Adrenal gland (tissue), 5 donors: ENCODE measurements around the gene MRPS22.

Experiments
- CTCF ChIP-seq, 6 experiments: fragments of 450-650 bp in 4 of 6; fragments of 200-600 bp in 2 of 6; sonication (generic) in 1 of 6; IDR thresholded peaks; 1 replicate in 5 of 6; 2 replicates in 1 of 6; pipeline versions ENCODE4 v1.5.1 to v1.8.0; 2016 to 2021; ENCODE audit warnings: antibody characterized with exemption in 6 of 6, mild to moderate bottlenecking in 2 of 6, moderate library complexity in 1 of 6
- POLR2A ChIP-seq, 2 donors: fragments of 450-650 bp; IDR thresholded peaks; one replicate each; pipeline ENCODE4 v1.6.1; 2017; ENCODE audit warnings: antibody characterized with exemption in 2 of 2, mild to moderate bottlenecking in 2 of 2, moderate library complexity in 1 of 2
- donor health status: DM: no; HTN: no; CAD: no.

- TF ChIP-seq CTCF (IDR thresholded peaks at IDR 0.05) (no peak), POLR2A (IDR thresholded peaks at IDR 0.05) (no peak)
These were observed 34.9 kb downstream of the MRPS22 start for GRCh38 chr3:139378587-139379241.
